Inflammatory macrophage (primary cell): Measurements from ENCODE around the gene MTUS2.
"Not testable (repeated sequence)": the region's sequence is repeated elsewhere in the genome, so short reads cannot be mapped to it uniquely, and the experiment has no call there.

Experiments used
- DNase-seq, 2 donors: peaks; one replicate each; pipeline ENCODE4 v3.0.0-alpha.2; 2020 to 2022

Gene MTUS2

DNA sequence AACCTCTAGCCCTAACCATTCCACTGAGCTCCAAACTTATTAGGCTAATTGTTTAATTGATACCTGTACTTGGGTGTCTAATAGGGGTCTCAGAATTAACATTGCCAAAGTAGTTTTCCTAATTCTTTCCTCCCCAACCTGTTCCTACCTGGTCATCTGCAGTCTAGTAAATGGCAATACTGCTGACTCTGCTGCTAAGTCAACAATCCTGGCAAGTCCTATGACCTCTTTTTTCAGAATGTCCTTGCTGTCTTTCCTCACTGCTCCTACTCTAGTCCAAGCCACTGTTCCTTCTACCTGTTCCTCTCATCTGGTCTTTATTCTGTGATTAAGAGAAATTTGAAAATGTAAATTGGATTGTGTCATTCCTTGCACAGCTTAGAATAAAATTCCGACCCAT is 143.9 kb downstream of the MTUS2 start:
- DNase-seq, result no peak

- no peak for DNase-seq
Measured at GRCh38 chr13:28964803-28965202, 144.7 kb downstream of the MTUS2 start.

- DNase-seq, result no peak
Measured at GRCh38 chr13:28967029-28967915, 147.1 kb downstream of the MTUS2 start.

GRCh38 chr13:28976195-28976594 is 156.1 kb downstream of the MTUS2 start:
- DNase-seq, result no peak

- no peak for DNase-seq
Measured at GRCh38 chr13:28976636-28977035, 156.5 kb downstream of the MTUS2 start.

GRCh38 chr13:28978574-28978973 is 158.4 kb downstream of the MTUS2 start:
- no peak for DNase-seq

GRCh38 chr13:28981530-28981929 is 161.4 kb downstream of the MTUS2 start:
- no peak for DNase-seq

DNA sequence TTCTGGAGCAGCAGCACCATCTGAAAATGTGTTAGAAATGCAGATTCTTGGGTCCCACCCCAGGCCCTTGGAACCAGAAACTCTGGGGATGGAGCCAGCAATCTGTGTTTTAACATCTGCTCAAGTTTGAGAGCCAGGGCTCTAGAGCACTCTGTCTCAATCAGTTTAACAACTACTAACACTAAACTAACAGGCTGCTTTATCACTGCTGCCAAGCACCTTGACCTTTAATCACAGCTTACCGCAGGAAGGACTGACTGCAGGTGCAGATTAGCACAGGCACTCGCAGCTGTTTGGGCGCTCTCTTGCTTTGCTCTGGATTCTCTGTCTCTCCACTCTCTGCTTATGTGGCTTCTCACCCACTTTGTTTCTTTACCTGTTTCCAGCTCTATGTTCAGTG is 163.5 kb downstream of the MTUS2 start:
- DNase-seq, result no peak

DNA sequence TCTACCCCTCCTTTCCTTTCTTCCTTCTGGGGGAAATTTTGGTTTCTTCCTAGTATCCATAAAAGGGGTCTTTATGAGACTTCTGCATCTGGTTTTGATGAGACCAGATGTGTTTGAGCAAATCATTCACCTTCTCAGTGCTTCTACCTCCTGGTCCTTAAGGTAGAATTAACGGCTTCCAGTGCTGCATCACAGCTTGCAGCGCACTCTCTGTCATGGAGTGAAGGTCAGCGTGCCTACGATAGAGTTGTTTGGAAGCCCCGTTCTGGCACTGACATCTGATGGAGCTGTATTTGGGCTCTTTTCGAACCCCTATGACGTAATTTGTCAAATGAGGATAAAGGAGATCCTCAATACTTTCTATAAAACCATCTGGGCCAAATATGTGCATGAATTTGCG is 164.2 kb downstream of the MTUS2 start:
- DNase-seq, result no peak

GRCh38 chr13:28984825-28985224 is 164.7 kb downstream of the MTUS2 start:
- no peak for DNase-seq

GRCh38 chr13:28990378-28990777 is 170.2 kb downstream of the MTUS2 start:
- DNase-seq, result not testable (repeated sequence)

GRCh38 chr13:28991764-28992163 is 171.6 kb downstream of the MTUS2 start:
- DNase-seq, result no peak

DNA sequence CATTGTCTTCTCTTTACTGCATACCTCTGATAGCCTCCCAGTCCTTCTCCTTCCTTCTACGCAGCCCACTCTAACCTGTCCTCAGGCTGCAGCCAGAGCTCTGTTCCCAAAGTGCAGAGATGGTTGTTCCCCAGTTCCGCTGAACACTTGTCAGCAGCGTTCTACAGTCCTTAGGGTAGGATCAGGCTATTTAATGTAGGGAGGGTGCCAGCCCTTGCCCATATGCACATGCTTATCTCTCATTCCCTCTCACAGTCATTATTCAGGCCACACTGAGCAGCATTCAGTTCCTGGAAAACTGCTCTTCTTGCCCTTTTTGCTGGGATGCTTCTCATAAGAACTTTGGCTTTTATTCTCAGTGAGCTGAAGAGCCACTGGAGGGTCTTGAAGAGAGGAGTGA is 180.7 kb downstream of the MTUS2 start:
- DNase-seq, result no peak

- DNase-seq, result no peak
Measured at GRCh38 chr13:29005035-29005762, 185.1 kb downstream of the MTUS2 start.

GRCh38 chr13:29005763-29006120 is 185.6 kb downstream of the MTUS2 start:
- DNase-seq, result no peak

DNA sequence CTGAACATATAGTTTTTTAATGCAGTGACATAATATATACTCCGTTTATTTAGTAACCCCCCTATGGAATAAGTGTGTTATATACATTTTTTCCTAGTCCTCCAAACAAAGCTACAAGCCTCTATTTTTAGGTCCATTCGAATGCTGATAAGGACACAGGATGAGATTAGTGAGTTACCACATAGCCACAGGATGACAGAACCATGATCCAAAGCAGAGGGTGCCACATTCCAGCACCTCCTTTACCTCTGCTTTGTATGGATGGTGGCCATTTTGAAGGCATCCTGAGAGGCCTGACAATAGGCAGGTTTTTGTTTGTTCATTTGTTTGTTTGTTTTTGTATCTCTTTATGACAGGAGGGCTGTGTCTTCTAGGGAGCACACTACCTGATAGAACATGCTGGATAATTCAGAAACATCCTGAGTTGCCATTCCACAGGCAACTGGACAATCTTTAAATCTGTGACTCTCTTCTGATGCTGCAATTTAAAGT is 186.3 kb downstream of the MTUS2 start:
- DNase-seq, result no peak

GRCh38 chr13:29008296-29008695 is 188.2 kb downstream of the MTUS2 start:
- DNase-seq, result no peak

GRCh38 chr13:29020314-29020713 is 200.2 kb downstream of the MTUS2 start:
- DNase-seq, result no peak

DNA sequence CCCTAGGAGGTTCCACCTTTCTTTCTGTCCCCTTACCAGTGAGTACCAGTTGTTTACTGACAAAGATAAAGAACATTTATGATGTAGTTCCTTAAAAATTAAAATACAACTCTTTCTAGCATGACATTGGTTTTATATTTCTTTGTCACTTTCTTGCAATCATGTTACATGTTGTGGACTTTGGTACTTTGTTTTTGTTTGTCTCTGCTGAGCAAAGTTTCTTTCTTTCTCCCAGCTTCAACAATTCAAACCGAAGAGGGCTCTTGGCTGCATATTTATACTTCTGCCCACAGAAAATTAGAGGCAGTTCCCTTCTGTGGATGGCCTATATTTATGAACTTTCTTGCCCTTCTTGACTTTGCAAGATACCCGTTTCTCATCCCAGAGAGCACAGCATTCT is 201.2 kb downstream of the MTUS2 start:
- no peak for DNase-seq

DNA sequence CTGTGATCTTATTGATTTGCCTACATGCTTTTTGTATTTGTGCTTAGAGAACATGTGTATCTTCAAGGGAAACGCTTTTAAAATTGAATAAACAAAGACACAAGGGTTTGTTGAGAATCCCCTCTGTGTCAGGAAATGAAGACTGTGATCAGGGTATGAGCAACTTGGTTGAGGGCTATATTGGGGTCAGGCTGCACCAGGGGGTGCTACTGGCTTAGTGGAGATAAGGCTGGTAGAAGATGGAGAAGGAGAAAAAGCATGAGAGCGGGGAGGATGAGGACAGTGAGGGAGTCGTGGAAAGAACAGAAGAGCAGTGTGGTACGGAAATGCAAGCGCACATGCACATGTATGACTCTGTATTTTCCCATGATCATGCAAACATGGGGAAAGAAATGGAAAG is 201.6 kb downstream of the MTUS2 start:
- DNase-seq, result no peak

GRCh38 chr13:29022410-29022809 is 202.3 kb downstream of the MTUS2 start:
- DNase-seq, result no peak

GRCh38 chr13:29022968-29023367 is 202.8 kb downstream of the MTUS2 start:
- DNase-seq, result no peak

GRCh38 chr13:29024783-29025182 is 204.6 kb downstream of the MTUS2 start:
- DNase-seq, result no peak

GRCh38 chr13:29028868-29029267 is 208.7 kb downstream of the MTUS2 start:
- DNase-seq, result no peak
